Measurements from ENCODE around the gene PRR14L. TPM values are rescaled to one million over a fixed set of nuclear protein-coding genes. Genes with fewer than 3 reads are reported as not detected.

Gene PRR14L
- total RNA-seq, 6 donors from 2014 or later = 23.7 to 57.6 (median 40.6) TPM

DNA sequence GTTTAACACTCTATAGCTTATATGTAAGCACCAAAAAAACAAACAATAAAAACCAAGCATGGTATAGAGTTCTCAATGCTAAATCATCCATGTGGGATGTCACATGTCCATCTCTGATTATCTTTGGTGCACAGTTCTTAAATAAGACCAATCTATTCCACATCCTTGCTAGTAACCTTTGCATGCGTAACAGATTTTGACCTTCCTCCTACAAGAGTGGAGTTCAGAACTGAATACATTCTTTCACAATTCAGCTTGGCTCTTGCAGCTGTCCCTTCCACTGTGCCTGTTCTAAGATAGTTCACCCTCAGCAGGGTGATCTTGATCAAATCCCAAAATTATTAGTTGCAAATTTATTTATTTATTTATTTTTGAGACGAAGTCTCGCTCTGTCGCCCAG, 21.1 kb downstream of the PRR14L start:
- no peak for TF ChIP-seq POLR2A (IDR thresholded peaks at IDR 0.05)
- TF ChIP-seq, protein P1, sequence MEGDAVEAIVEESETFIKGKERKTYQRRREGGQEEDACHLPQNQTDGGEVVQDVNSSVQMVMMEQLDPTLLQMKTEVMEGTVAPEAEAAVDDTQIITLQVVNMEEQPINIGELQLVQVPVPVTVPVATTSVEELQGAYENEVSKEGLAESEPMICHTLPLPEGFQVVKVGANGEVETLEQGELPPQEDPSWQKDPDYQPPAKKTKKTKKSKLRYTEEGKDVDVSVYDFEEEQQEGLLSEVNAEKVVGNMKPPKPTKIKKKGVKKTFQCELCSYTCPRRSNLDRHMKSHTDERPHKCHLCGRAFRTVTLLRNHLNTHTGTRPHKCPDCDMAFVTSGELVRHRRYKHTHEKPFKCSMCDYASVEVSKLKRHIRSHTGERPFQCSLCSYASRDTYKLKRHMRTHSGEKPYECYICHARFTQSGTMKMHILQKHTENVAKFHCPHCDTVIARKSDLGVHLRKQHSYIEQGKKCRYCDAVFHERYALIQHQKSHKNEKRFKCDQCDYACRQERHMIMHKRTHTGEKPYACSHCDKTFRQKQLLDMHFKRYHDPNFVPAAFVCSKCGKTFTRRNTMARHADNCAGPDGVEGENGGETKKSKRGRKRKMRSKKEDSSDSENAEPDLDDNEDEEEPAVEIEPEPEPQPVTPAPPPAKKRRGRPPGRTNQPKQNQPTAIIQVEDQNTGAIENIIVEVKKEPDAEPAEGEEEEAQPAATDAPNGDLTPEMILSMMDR (IDR thresholded peaks at IDR 0.05) = no peak
- TF ChIP-seq EP300 (IDR thresholded peaks at IDR 0.05) = no peak
- no peak for TF ChIP-seq POLR2AphosphoS5 (IDR thresholded peaks at IDR 0.05)
- Histone ChIP-seq H3K36me3 (peaks cover 0 to 29% (median 6%) of the 10 kb centered on the region in 4 donors), H3K27ac (no peak overlapping the region), H3K4me1 (peaks cover 0 to 2% (median 0%) of the 10 kb centered on the region in 4 donors), H3K4me3 (no peak overlapping the region), H3K9me3 (no peaks in the 10 kb centered on the region), H3K27me3 (no peaks in the 10 kb centered on the region)
- 94 to 95% methylated on average over 4 of the region's 4 CpGs for WGBS, 2 donors
- DNase-seq (no peak), ATAC-seq (ENCODE audit: low FRiP score in 2 of 2) (no peak)

DNA sequence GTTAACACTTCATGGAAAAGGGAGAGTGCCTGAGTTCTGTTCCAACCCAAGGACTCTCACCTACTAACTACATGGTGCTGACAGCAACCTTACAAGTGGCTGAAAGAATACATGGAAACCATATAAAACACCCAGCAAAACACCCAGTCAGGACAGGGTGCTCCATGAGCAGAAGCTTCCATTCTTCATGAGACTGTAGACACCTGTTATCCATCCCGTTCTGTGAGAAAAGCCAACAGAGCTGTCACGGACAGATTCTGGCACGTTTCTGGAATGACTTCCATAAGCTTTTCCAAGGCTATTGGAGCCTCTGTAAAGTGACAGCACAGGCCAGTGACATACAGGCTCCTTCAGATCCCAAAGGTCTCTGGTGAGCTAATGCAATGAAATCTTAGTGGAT, 23.2 kb downstream of the PRR14L start:
- Histone ChIP-seq H3K27ac (no peak overlapping the region), H3K4me1 (no peaks in the 10 kb centered on the region), H3K27me3 (no peaks in the 10 kb centered on the region), H3K36me3 (peaks cover 5 to 41% (median 21%) of the 10 kb centered on the region in 4 donors), H3K4me3 (no peak overlapping the region), H3K9me3 (no peaks in the 10 kb centered on the region)
- DNase-seq = no peak
- TF ChIP-seq POLR2A (IDR thresholded peaks at IDR 0.05) (no peak), POLR2AphosphoS5 (IDR thresholded peaks at IDR 0.05) (no peak), EP300 (IDR thresholded peaks at IDR 0.05) (no peak)
- TF ChIP-seq, protein P1 (IDR thresholded peaks at IDR 0.05) = no peak
- 85 to 94% methylated on average over 3 of the region's 3 CpGs for WGBS, 2 donors
- ATAC-seq (ENCODE audit: low FRiP score in 2 of 2) = no peak

DNA sequence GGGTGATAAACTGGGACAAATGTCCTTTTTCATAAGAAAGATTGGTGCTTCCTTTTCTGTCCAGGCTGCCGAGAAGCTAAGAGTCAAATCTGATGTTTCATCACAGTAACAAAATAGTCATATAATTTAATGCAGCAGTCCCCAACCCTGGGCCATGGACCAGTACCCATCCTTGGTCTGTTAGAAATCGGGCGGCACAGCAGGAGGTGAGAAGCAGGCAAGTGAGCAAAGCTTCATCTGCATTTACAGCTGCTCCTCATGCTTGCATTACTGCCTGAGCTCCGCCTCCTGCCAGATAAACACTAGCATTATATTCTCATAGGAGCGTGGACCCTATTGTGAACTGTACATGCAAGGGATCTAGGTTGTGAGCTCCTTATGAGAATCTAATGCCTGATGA, 26.2 kb downstream of the PRR14L start:
- TF ChIP-seq POLR2AphosphoS5 (IDR thresholded peaks at IDR 0.05) (no peak), POLR2A (IDR thresholded peaks at IDR 0.05) (no peak), EP300 (IDR thresholded peaks at IDR 0.05) (no peak)
- TF ChIP-seq, protein P1 (IDR thresholded peaks at IDR 0.05) = no peak
- 93 to 97% methylated on average over 5 of the region's 5 CpGs for WGBS, 2 donors
- Histone ChIP-seq H3K4me1 (no peaks in the 10 kb centered on the region), H3K9me3 (no peaks in the 10 kb centered on the region), H3K36me3 (peaks cover 5 to 64% (median 29%) of the 10 kb centered on the region in 4 donors), H3K27ac (no peak overlapping the region), H3K4me3 (no peak overlapping the region), H3K27me3 (no peaks in the 10 kb centered on the region)
- DNase-seq (no peak), ATAC-seq (ENCODE audit: low FRiP score in 2 of 2) (no peak)

DNA sequence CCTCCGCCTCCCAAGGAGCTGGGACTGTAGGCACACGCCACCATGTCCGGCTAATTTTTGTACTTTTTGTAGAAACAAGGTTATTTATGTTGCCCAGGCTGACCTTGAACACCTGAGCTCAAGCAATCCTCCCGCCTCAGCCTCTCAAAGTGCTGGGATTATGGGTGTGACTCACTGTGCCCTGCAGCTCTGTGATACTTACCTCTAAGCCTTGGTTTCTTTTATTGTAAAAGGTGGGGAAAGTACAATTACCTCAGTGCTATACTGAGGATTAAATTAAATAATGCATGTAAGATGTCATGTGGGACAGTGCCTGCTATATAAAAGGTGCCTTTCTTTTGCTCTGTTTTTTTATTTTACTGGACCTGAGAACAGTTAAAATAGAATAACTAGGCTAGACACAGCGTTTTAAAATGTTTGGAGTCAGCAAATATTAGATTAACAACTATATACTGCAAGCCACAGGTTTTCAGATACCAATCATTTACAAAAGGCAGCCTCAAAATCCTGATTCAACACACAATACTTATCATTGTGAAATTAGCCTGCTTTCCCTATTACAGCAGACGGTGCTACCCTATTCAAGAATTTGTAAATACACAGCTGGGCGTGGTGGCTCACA, 30.0 kb downstream of the PRR14L start:
- Histone ChIP-seq H3K4me3 (no peak overlapping the region), H3K27ac (no peak overlapping the region), H3K4me1 (no peaks in the 10 kb centered on the region), H3K9me3 (no peaks in the 10 kb centered on the region), H3K36me3 (peaks cover 23 to 84% (median 47%) of the 10 kb centered on the region in 4 donors), H3K27me3 (no peaks in the 10 kb centered on the region)
- TF ChIP-seq EP300 (IDR thresholded peaks at IDR 0.05) (no peak), POLR2A (IDR thresholded peaks at IDR 0.05) (no peak), POLR2AphosphoS5 (IDR thresholded peaks at IDR 0.05) (no peak)
- TF ChIP-seq, protein P1 (IDR thresholded peaks at IDR 0.05) = no peak
- ATAC-seq (ENCODE audit: low FRiP score in 2 of 2) (no peak), DNase-seq (no peak)
- 92 to 95% methylated on average over 7 of the region's 7 CpGs for WGBS, 2 donors

Data from upper lobe of left lung (tissue), 6 donors.